ENCODE data around the gene C2orf49.
A peak's percentile ranks its signal among the peaks of the same experiment; 100 is the strongest.

C2orf49 gene

GRCh38 chr2:105384216-105384615, 46.9 kb downstream of the C2orf49 start:
- DNase-seq: no peak

GRCh38 chr2:105384861-105385260, 47.5 kb downstream of the C2orf49 start:
- DNase-seq: no peak

GRCh38 chr2:105385731-105386540, 48.6 kb downstream of the C2orf49 start:
- no peak for DNase-seq

GRCh38 chr2:105387225-105387624, 49.9 kb downstream of the C2orf49 start:
- DNase-seq: no peak

- DNase-seq: no peak
Observed at GRCh38 chr2:105388971-105389381, 51.6 kb downstream of the C2orf49 start.

GRCh38 chr2:105390454-105390853, 53.1 kb downstream of the C2orf49 start:
- no peak for DNase-seq

GRCh38 chr2:105391058-105391627, 53.8 kb downstream of the C2orf49 start:
- no peak for DNase-seq

GRCh38 chr2:105391763-105392662, 54.7 kb downstream of the C2orf49 start:
- no peak for DNase-seq

- no peak for DNase-seq
Observed at GRCh38 chr2:105393373-105394055, 56.2 kb downstream of the C2orf49 start.

GRCh38 chr2:105394951-105395611, 57.7 kb downstream of the C2orf49 start:
- no peak for DNase-seq

- DNase-seq: no peak
Observed at GRCh38 chr2:105395691-105396090, 58.4 kb downstream of the C2orf49 start.

- DNase-seq: peak; percentile 69
Observed at GRCh38 chr2:105396254-105397024, 59.1 kb downstream of the C2orf49 start.

GRCh38 chr2:105397025-105397722, 59.8 kb downstream of the C2orf49 start:
- no peak for DNase-seq

- DNase-seq: no peak
Observed at GRCh38 chr2:105397953-105398335, 60.6 kb downstream of the C2orf49 start.

- peak; percentile 44 for DNase-seq
Observed at GRCh38 chr2:105398336-105399206, 61.2 kb downstream of the C2orf49 start, which contains the start of gene FHL2. Gene FHL2, minus strand, starts transcription at chr2:105399051. Its CDS starts 12,535 bp downstream, at chr2:105386516.

Data from GOT3 (cell line).